ENCODE results near the gene GLCE. TPM values are rescaled to one million over a fixed set of nuclear protein-coding genes. Genes with fewer than 3 reads are reported as not detected.

GLCE gene
- total RNA-seq, 1 donor from 2014 or later, result 33.8 TPM

DNA sequence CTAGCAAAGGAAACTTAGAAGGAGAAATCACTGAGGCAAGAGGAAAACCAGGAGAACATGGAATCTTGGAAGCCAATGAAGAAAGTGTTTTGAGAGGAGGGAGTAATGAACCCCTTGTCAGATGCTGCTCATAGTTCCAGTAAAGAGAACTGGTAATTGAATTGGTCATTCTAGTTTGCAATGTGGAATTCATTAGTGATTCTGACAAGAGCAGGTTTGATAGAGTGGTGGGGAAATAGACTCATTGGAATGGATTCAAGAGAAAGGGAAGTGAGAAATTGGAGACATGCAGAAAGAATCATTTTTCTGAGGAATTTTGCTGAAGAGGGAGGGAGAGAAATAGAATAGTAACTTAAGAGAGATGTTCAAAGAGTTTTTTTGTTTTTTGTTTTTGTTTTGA, 21.0 kb downstream of the GLCE start:
- Mint-ChIP-seq H3K36me3 (peaks cover 3% of the 10 kb centered on the region), H3K27ac (no peak overlapping the region)

DNA sequence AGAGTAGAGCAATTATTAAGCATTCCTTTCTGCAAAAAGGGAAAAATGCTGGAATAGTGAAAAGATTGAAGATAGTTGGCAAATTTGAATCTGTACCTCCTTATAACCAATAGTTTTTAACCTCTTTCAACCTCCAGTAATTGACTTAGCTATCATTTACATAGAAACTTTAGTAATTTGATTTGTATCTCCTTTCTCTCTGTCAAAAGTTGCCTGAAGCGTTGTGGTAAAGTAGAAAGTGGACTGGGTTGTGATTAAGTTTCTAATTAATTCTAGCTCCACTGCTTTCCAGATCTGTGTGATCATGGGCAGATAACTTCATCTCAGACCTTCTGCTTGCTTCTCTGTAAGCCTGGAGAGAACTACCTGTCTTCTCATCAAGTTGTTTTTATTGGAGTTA, 24.8 kb downstream of the GLCE start:
- DNase-seq (ENCODE audit: extremely low spot score, unreplicated experiment), result no peak
- H3K36me3 Mint-ChIP-seq, result peaks cover 5% of the 10 kb centered on the region
- no peaks in the 10 kb centered on the region for H3K4me1 Mint-ChIP-seq (ENCODE audit: unreplicated experiment)
- H3K27me3 Mint-ChIP-seq, result no peaks in the 10 kb centered on the region
- H3K9me3 Mint-ChIP-seq, result peaks cover 5% of the 10 kb centered on the region
- TF ChIP-seq, protein P1, sequence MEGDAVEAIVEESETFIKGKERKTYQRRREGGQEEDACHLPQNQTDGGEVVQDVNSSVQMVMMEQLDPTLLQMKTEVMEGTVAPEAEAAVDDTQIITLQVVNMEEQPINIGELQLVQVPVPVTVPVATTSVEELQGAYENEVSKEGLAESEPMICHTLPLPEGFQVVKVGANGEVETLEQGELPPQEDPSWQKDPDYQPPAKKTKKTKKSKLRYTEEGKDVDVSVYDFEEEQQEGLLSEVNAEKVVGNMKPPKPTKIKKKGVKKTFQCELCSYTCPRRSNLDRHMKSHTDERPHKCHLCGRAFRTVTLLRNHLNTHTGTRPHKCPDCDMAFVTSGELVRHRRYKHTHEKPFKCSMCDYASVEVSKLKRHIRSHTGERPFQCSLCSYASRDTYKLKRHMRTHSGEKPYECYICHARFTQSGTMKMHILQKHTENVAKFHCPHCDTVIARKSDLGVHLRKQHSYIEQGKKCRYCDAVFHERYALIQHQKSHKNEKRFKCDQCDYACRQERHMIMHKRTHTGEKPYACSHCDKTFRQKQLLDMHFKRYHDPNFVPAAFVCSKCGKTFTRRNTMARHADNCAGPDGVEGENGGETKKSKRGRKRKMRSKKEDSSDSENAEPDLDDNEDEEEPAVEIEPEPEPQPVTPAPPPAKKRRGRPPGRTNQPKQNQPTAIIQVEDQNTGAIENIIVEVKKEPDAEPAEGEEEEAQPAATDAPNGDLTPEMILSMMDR (conservative IDR thresholded peaks at IDR 0.05), result no peak
- H3K27ac Mint-ChIP-seq, result no peak overlapping the region
- H3K4me3 Mint-ChIP-seq, result no peak overlapping the region

More for the DNA sequence above, 21.0 kb downstream of the GLCE start:
- Mint-ChIP-seq H3K4me1 (ENCODE audit: unreplicated experiment) (no peaks in the 10 kb centered on the region), H3K4me3 (no peak overlapping the region), H3K27me3 (no peaks in the 10 kb centered on the region), H3K9me3 (no peaks in the 10 kb centered on the region)
- TF ChIP-seq, protein P1 (conservative IDR thresholded peaks at IDR 0.05), result no peak
- DNase-seq (ENCODE audit: extremely low spot score, unreplicated experiment), result no peak

DNA sequence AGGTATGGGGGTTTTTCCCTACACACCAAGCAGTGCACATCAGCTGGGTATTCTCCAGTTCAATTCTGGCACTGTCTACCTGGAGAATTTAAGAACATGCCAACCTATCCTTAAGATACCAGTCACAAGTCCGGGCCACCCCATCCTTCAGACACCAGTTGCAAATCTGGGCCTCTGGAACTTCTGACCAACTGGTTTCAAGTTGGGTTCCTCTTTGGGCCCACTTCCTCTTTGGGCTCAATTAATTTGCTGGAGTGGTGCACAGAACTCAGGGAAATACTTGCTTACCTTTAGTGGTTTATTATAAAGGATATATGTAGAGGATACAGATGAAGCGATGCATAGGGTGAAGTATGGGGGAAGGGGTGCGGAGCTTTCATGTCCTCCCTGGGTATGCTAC, 25.3 kb downstream of the GLCE start:
- no peaks in the 10 kb centered on the region for H3K4me1 Mint-ChIP-seq (ENCODE audit: unreplicated experiment)
- TF ChIP-seq, protein P1 (conservative IDR thresholded peaks at IDR 0.05), result no peak
- no peak overlapping the region for H3K27ac Mint-ChIP-seq
- no peaks in the 10 kb centered on the region for H3K27me3 Mint-ChIP-seq
- no peak overlapping the region for H3K4me3 Mint-ChIP-seq
- H3K36me3 Mint-ChIP-seq, result peaks cover 8% of the 10 kb centered on the region
- DNase-seq (ENCODE audit: extremely low spot score, unreplicated experiment), result no peak
- H3K9me3 Mint-ChIP-seq, result peaks cover 5% of the 10 kb centered on the region

DNA sequence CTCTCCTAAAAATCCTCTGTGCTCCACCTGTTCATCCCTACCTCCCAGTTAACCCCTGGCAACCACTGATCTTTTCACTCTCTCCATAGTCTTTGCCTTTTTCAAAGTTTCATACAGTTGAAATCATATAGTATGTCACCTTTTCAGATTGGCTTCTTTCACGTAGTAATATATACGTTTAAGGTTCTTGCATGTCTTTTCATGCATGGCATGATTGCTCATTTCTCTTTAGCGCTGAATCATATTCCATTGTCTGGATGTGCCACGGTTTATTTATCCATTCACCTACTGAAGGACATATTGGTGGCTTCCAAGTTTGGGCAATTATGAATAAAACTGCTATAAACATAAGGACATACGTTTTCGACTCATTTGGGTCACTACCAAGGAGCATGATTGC, 28.7 kb downstream of the GLCE start:
- Mint-ChIP-seq H3K36me3 (peaks cover 18% of the 10 kb centered on the region), H3K4me3 (no peak overlapping the region), H3K4me1 (ENCODE audit: unreplicated experiment) (peaks cover 10% of the 10 kb centered on the region), H3K27ac (no peak overlapping the region), H3K9me3 (peaks cover 5% of the 10 kb centered on the region), H3K27me3 (no peaks in the 10 kb centered on the region)
- no peak for DNase-seq (ENCODE audit: extremely low spot score, unreplicated experiment)
- TF ChIP-seq, protein P1 (conservative IDR thresholded peaks at IDR 0.05), result no peak

DNA sequence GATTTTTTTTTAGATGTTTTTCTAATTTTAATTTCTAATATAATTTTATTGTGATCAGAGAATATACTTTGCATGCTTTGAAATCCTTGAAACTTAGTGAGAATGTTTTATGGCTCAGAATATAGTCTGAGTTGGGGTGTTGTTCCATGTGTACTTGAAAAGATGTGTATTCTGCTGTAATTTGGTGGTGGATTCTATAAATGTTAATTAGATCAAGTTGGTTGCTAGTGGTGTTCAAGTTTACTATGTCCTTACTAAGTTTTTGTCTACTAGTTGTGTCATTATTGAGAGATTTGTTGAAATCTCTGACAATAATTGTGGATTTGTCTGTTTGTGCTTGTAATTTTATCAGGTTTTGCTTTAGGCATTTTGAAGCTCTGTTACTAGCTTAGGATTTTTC, 29.7 kb downstream of the GLCE start:
- DNase-seq (ENCODE audit: extremely low spot score, unreplicated experiment), result no peak
- Mint-ChIP-seq H3K4me3 (no peak overlapping the region), H3K4me1 (ENCODE audit: unreplicated experiment) (peaks cover 15% of the 10 kb centered on the region), H3K27me3 (no peaks in the 10 kb centered on the region), H3K27ac (no peak overlapping the region), H3K9me3 (peaks cover 5% of the 10 kb centered on the region), H3K36me3 (peaks cover 18% of the 10 kb centered on the region)
- TF ChIP-seq, protein P1 (conservative IDR thresholded peaks at IDR 0.05), result no peak

DNA sequence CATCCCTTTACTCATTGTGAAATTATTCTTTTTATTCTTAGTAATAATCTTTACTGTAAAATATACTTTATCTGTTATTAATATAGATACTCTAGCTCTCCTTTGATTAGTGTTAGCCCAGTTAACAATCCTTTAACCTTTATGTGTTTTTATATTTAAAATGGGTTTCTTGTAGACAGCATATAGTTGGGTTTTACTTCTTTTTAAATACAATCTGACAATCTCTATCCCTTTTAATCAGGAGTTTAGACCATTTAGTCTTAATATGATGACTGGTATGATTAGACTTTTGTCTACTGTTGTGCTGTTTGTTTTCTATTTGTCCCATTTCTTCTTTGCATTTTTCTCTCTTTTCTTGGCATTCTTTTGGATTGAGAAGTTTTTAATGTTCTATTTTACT, 30.1 kb downstream of the GLCE start:
- H3K27ac Mint-ChIP-seq, result no peak overlapping the region
- peaks cover 5% of the 10 kb centered on the region for H3K9me3 Mint-ChIP-seq
- H3K4me1 Mint-ChIP-seq (ENCODE audit: unreplicated experiment), result peaks cover 19% of the 10 kb centered on the region
- H3K36me3 Mint-ChIP-seq, result peaks cover 18% of the 10 kb centered on the region
- no peaks in the 10 kb centered on the region for H3K27me3 Mint-ChIP-seq
- H3K4me3 Mint-ChIP-seq, result no peak overlapping the region
- no peak for DNase-seq (ENCODE audit: extremely low spot score, unreplicated experiment)
- TF ChIP-seq, protein P1 (conservative IDR thresholded peaks at IDR 0.05), result no peak

Data from type B pancreatic cell (in vitro differentiated cells).